ENCODE measurements around the gene SGCD. TPM values are rescaled to one million over a fixed set of nuclear protein-coding genes. Genes with fewer than 3 reads are reported as not detected.

Gene SGCD
- total RNA-seq, 2 donors from 2014 or later = not detected

DNA sequence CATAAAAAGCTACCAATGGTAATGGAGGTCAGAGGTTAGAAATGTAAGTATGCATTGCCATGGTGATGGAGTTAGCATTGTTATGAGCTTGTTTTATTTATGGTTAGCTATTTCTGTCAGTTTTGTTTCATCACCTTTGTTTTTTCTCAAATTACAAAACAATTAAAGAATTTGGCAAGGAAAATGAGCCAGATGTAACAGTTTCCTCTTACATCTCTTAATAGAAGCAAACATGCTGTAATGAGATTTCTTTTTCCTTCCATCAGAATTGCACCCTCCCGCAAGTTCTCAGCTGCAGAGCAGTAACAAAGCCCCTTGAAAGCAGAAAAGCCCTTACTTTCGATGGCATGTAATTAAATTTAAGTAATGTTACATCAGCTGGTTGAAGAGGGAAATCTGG, 233.0 kb downstream of the SGCD start:
- ATAC-seq = no peak
- H3K4me3 Mint-ChIP-seq = no peak overlapping the region
- no peaks in the 10 kb centered on the region for H3K4me1 Mint-ChIP-seq
- DNase-seq = no peak
- no peaks in the 10 kb centered on the region for H3K9me3 ChIP-seq (ENCODE audit: control insufficient read depth, low read length, poor library complexity, severe bottlenecking)
- no peak overlapping the region for H3K27ac Mint-ChIP-seq
- peaks cover 43% of the 10 kb centered on the region for H3K27me3 Mint-ChIP-seq
- peaks cover 2% of the 10 kb centered on the region for H3K36me3 Mint-ChIP-seq (ENCODE audit: low read depth)

- H3K36me3 Mint-ChIP-seq (ENCODE audit: low read depth) = peaks cover 2% of the 10 kb centered on the region
- no peak overlapping the region for H3K27ac Mint-ChIP-seq
- H3K4me1 Mint-ChIP-seq = no peaks in the 10 kb centered on the region
- DNase-seq (no peak), ATAC-seq (no peak)
- H3K9me3 ChIP-seq (ENCODE audit: control insufficient read depth, low read length, poor library complexity, severe bottlenecking) = no peaks in the 10 kb centered on the region
- H3K4me3 Mint-ChIP-seq = no peak overlapping the region
- peaks cover 39% of the 10 kb centered on the region for H3K27me3 Mint-ChIP-seq
These were observed 234.7 kb downstream of the SGCD start for GRCh38 chr5:156561651-156562050.

DNA sequence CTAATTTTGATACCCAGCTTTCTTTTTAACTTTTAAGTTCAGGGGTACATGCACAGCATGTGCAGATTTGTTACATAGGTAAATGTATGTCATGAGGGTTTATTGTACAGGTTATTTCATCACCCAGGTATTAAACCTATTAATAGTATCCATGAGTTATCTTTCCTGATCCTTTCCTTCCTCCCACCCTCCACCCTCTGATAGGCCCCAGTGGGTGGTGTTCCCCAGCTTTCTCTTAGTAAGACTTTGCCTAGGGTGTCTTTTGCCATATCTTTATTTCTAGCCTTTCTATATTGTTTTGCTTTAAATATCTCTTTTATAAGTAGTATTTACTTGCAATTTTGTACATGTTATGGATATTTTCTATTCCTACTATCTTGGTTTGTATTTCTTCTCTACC, 243.7 kb downstream of the SGCD start:
- peaks cover 2% of the 10 kb centered on the region for H3K4me1 Mint-ChIP-seq
- no peaks in the 10 kb centered on the region for H3K9me3 ChIP-seq (ENCODE audit: control insufficient read depth, low read length, poor library complexity, severe bottlenecking)
- no peaks in the 10 kb centered on the region for H3K27me3 Mint-ChIP-seq
- ATAC-seq (no peak), DNase-seq (no peak)
- H3K4me3 Mint-ChIP-seq = no peak overlapping the region
- H3K36me3 Mint-ChIP-seq (ENCODE audit: low read depth) = no peaks in the 10 kb centered on the region
- no peak overlapping the region for H3K27ac Mint-ChIP-seq

DNA sequence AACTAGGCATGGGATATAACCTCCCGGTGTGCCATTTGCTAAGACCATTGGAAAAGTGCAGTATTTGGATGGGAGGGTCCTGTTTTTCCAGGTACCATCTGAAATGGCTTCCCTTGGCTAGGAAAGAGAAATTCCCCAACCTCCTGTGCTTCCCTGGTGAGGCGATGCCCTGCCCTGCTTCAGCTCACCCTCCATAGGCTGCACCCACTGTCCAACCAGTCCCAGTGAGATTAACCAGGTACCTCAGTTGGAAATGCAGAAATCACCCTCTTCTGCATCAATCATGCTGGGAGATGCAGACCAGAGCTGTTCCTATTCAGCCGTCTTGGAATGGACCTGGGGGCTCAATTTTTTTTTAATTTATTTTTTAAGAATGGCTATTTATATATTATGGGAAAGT, 254.8 kb downstream of the SGCD start:
- Mint-ChIP-seq H3K4me3 (no peak overlapping the region), H3K36me3 (ENCODE audit: low read depth) (no peaks in the 10 kb centered on the region)
- ATAC-seq = no peak

DNA sequence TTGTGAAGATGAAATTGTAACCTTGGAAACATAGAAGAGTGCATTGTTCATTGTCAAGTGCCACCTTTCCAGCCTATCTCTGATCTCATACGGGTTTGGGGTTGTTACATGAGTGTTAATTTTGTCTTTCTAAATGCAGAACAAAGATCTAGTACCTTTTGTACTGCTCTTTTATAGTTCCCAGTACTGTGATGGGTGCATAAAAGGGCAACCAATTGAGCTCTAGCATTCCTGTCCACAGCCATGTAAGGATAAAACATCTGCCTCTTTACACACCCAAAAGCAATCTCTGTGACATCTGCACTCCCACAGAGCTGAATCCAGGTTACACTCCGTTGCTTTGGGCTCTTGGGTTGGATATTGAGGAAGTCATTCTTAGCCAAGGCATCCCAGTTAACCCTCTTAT, 255.2 kb downstream of the SGCD start:
- peaks cover 10% of the 10 kb centered on the region for H3K27me3 Mint-ChIP-seq

More for the DNA sequence above, 254.8 kb downstream of the SGCD start:
- no peaks in the 10 kb centered on the region for H3K9me3 ChIP-seq (ENCODE audit: control insufficient read depth, low read length, poor library complexity, severe bottlenecking)
- no peaks in the 10 kb centered on the region for H3K4me1 Mint-ChIP-seq
- DNase-seq = no peak
- H3K27me3 Mint-ChIP-seq = peaks cover 8% of the 10 kb centered on the region
- no peak overlapping the region for H3K27ac Mint-ChIP-seq

GRCh38 chr5:156584871-156585270, 257.9 kb downstream of the SGCD start:
- Mint-ChIP-seq H3K36me3 (ENCODE audit: low read depth) (no peaks in the 10 kb centered on the region), H3K4me1 (no peaks in the 10 kb centered on the region), H3K4me3 (no peak overlapping the region), H3K27ac (no peak overlapping the region), H3K27me3 (peaks cover 24% of the 10 kb centered on the region)
- ATAC-seq (no peak), DNase-seq (no peak)
- H3K9me3 ChIP-seq (ENCODE audit: control insufficient read depth, low read length, poor library complexity, severe bottlenecking) = no peaks in the 10 kb centered on the region

More for the DNA sequence above, 255.2 kb downstream of the SGCD start:
- Mint-ChIP-seq H3K27ac (no peak overlapping the region), H3K4me3 (no peak overlapping the region), H3K36me3 (ENCODE audit: low read depth) (no peaks in the 10 kb centered on the region), H3K4me1 (no peaks in the 10 kb centered on the region)
- H3K9me3 ChIP-seq (ENCODE audit: control insufficient read depth, low read length, poor library complexity, severe bottlenecking) = no peaks in the 10 kb centered on the region
- ATAC-seq (no peak), DNase-seq (no peak)

GRCh38 chr5:156585999-156586398, 259.0 kb downstream of the SGCD start:
- H3K9me3 ChIP-seq (ENCODE audit: control insufficient read depth, low read length, poor library complexity, severe bottlenecking) = no peaks in the 10 kb centered on the region
- DNase-seq = no peak
- H3K4me1 Mint-ChIP-seq = no peaks in the 10 kb centered on the region
- H3K27ac Mint-ChIP-seq = no peak overlapping the region
- ATAC-seq = no peak
- peaks cover 26% of the 10 kb centered on the region for H3K27me3 Mint-ChIP-seq
- peaks cover 3% of the 10 kb centered on the region for H3K36me3 Mint-ChIP-seq (ENCODE audit: low read depth)
- no peak overlapping the region for H3K4me3 Mint-ChIP-seq

DNA sequence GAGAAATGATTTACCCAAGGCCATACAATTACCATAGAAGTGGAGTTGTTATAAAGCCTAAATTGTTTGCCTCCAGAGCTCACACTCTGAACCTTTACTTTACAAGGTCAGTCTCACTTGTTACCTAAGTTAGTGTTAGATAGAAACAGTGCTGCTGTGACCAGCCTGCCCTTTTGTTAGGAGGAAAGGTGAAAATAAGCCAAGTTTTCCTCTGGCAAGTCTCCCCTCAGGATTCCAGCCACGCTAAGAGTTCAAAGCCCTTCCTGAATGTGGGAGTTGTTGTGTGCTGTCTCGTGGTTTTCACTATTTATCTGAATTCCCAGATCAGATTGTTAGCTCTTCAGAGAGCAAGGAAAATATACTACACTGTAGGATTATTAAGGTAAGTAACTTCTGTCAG, 260.0 kb downstream of the SGCD start:
- ATAC-seq = no peak
- peaks cover 31% of the 10 kb centered on the region for H3K27me3 Mint-ChIP-seq
- H3K4me3 Mint-ChIP-seq = no peak overlapping the region
- DNase-seq = no peak
- H3K27ac Mint-ChIP-seq = no peak overlapping the region
- H3K9me3 ChIP-seq (ENCODE audit: control insufficient read depth, low read length, poor library complexity, severe bottlenecking) = no peaks in the 10 kb centered on the region
- H3K36me3 Mint-ChIP-seq (ENCODE audit: low read depth) = peaks cover 3% of the 10 kb centered on the region
- H3K4me1 Mint-ChIP-seq = no peaks in the 10 kb centered on the region

GRCh38 chr5:156588306-156588705, 261.3 kb downstream of the SGCD start:
- Mint-ChIP-seq H3K36me3 (ENCODE audit: low read depth) (peaks cover 3% of the 10 kb centered on the region), H3K4me3 (no peak overlapping the region), H3K4me1 (no peaks in the 10 kb centered on the region), H3K27ac (no peak overlapping the region), H3K27me3 (peaks cover 43% of the 10 kb centered on the region)
- ATAC-seq (no peak), DNase-seq (no peak)
- no peaks in the 10 kb centered on the region for H3K9me3 ChIP-seq (ENCODE audit: control insufficient read depth, low read length, poor library complexity, severe bottlenecking)

- H3K9me3 ChIP-seq (ENCODE audit: control insufficient read depth, low read length, poor library complexity, severe bottlenecking) = no peaks in the 10 kb centered on the region
- ATAC-seq = no peak
- H3K27ac Mint-ChIP-seq = no peak overlapping the region
- peaks cover 47% of the 10 kb centered on the region for H3K27me3 Mint-ChIP-seq
- H3K4me3 Mint-ChIP-seq = no peak overlapping the region
- DNase-seq = no peak
- H3K4me1 Mint-ChIP-seq = no peaks in the 10 kb centered on the region
- H3K36me3 Mint-ChIP-seq (ENCODE audit: low read depth) = peaks cover 3% of the 10 kb centered on the region
These were observed 262.4 kb downstream of the SGCD start for GRCh38 chr5:156589104-156589945.

DNA sequence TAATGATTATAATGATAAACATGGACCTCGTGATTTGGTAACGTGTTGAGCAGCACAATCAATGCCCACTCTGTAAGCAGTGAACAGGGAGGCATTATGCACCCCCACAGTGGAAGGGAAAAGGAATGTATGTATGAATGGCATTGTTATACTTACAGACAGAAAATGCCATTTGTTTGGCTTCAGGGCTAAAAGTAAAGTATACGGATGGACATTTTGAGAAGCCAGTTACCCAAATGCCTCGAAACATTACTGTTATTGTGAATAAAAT, 262.9 kb downstream of the SGCD start:
- Mint-ChIP-seq H3K27me3 (peaks cover 53% of the 10 kb centered on the region), H3K27ac (no peak overlapping the region), H3K4me1 (no peaks in the 10 kb centered on the region), H3K4me3 (no peak overlapping the region), H3K36me3 (ENCODE audit: low read depth) (peaks cover 3% of the 10 kb centered on the region)
- ATAC-seq (no peak), DNase-seq (no peak)
- no peaks in the 10 kb centered on the region for H3K9me3 ChIP-seq (ENCODE audit: control insufficient read depth, low read length, poor library complexity, severe bottlenecking)

DNA sequence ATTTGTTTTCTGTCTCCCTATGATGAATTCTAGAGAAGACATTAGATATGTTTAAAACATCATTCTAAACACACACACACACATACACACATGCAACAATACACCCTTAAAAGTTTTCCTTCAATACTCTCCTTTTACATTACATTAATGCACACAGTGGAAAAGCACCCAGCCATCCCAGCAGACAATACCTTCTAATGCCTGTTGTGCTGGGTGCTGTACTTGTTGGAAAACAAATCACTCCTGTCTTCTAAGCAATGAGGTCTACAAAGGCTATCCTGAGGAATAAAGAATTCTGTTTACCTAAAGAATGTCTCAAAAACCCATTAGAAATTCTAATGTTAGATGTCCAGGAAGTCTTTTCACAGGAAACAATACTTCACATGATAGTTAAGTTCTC, 264.0 kb downstream of the SGCD start:
- H3K4me3 Mint-ChIP-seq = no peak overlapping the region
- DNase-seq (no peak), ATAC-seq (no peak)
- H3K27me3 Mint-ChIP-seq = peaks cover 54% of the 10 kb centered on the region
- H3K36me3 Mint-ChIP-seq (ENCODE audit: low read depth) = peaks cover 3% of the 10 kb centered on the region
- H3K9me3 ChIP-seq (ENCODE audit: control insufficient read depth, low read length, poor library complexity, severe bottlenecking) = no peaks in the 10 kb centered on the region
- H3K4me1 Mint-ChIP-seq = no peaks in the 10 kb centered on the region
- no peak overlapping the region for H3K27ac Mint-ChIP-seq

DNA sequence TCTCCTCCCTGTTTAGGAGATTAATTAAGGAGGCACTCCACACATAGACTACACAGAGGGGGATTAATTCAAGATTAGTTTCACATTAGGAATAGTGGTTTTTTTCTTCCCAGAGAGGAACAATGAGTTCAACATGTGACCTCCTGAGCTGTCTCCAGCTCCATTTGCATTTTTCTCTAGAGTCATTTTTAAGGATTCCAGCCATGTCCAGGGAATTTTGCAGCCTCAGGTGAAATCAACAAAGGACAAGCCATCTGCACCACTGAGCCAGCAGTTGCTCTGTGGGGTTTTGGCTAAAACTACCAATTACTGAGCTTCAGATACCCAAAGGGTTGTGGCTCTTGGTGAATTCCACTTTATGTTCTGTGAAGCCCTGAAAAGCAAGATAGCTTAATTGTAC, 264.7 kb downstream of the SGCD start:
- Mint-ChIP-seq H3K27me3 (peaks cover 48% of the 10 kb centered on the region), H3K27ac (no peak overlapping the region), H3K4me1 (no peaks in the 10 kb centered on the region), H3K36me3 (ENCODE audit: low read depth) (peaks cover 3% of the 10 kb centered on the region), H3K4me3 (no peak overlapping the region)
- DNase-seq (no peak), ATAC-seq (no peak)
- no peaks in the 10 kb centered on the region for H3K9me3 ChIP-seq (ENCODE audit: control insufficient read depth, low read length, poor library complexity, severe bottlenecking)

- H3K9me3 ChIP-seq (ENCODE audit: control insufficient read depth, low read length, poor library complexity, severe bottlenecking) = no peaks in the 10 kb centered on the region
- peaks cover 41% of the 10 kb centered on the region for H3K27me3 Mint-ChIP-seq
- ATAC-seq (no peak), DNase-seq (no peak)
- H3K4me1 Mint-ChIP-seq = no peaks in the 10 kb centered on the region
- peaks cover 3% of the 10 kb centered on the region for H3K36me3 Mint-ChIP-seq (ENCODE audit: low read depth)
- H3K27ac Mint-ChIP-seq = no peak overlapping the region
- H3K4me3 Mint-ChIP-seq = no peak overlapping the region
These were observed 266.6 kb downstream of the SGCD start for GRCh38 chr5:156593546-156593945.
